ENCODE measurements around the gene CAMSAP2.

The CAMSAP2 gene

GRCh38 chr1:200861937-200862647 is 123.4 kb downstream of the CAMSAP2 start:
- TF ChIP-seq, protein P1, sequence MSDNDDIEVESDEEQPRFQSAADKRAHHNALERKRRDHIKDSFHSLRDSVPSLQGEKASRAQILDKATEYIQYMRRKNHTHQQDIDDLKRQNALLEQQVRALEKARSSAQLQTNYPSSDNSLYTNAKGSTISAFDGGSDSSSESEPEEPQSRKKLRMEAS (IDR thresholded peaks at IDR 0.05; ENCODE audit: low read depth, low read length): peak; percentile 75
- TF ChIP-seq MYC (IDR thresholded peaks at IDR 0.05; ENCODE audit: low read depth, low read length) (peak; percentile 40; the same call in 1 of the 2 replicates), POLR2A (IDR thresholded peaks at IDR 0.05; ENCODE audit: extremely low read depth, insufficient read length) (no peak)
- TF ChIP-seq, protein P2, sequence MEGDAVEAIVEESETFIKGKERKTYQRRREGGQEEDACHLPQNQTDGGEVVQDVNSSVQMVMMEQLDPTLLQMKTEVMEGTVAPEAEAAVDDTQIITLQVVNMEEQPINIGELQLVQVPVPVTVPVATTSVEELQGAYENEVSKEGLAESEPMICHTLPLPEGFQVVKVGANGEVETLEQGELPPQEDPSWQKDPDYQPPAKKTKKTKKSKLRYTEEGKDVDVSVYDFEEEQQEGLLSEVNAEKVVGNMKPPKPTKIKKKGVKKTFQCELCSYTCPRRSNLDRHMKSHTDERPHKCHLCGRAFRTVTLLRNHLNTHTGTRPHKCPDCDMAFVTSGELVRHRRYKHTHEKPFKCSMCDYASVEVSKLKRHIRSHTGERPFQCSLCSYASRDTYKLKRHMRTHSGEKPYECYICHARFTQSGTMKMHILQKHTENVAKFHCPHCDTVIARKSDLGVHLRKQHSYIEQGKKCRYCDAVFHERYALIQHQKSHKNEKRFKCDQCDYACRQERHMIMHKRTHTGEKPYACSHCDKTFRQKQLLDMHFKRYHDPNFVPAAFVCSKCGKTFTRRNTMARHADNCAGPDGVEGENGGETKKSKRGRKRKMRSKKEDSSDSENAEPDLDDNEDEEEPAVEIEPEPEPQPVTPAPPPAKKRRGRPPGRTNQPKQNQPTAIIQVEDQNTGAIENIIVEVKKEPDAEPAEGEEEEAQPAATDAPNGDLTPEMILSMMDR (IDR thresholded peaks at IDR 0.05; ENCODE audit: low read depth, low read length): no peak
- peak; percentile 34 for DNase-seq (ENCODE audit: low read depth)
- H3K4me3 ChIP-seq (ENCODE audit: low read depth, low read length): no peak overlapping the region

DNA sequence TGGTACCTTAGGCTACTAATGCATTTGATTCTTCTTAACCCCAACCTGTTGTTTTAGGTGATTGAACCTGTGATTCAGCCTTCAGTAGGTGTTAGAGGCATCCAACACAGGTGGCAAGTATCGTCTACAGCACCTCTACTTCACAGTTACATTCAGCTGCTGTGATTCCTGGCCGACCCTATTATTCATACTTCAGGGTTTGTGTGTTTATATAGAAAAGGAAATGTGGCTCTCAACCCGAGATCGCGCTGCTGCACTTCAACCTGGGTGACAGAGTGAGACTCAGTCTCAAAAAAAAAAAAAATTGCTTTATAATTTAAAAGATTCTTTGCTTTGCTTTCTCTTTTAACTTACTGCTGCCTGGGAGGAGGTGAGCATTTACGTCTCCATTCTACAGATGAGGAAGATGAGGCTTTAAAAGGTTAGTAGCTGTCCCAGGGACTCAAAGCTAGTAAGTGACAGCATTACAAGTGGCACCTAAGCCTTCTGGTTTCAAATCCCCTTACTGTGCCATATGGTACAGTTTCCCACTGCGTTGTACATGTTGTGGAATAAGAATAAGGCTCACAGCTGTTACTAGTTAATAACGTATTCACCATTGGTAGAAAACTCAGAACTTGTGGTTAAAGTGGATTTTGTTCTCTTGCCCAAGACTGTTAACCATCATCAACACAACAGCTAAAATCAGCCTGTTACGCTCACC is 124.2 kb downstream of the CAMSAP2 start:
- no peak overlapping the region for H3K4me3 ChIP-seq (ENCODE audit: low read depth, low read length)
- DNase-seq (ENCODE audit: low read depth): no peak
- TF ChIP-seq MYC (IDR thresholded peaks at IDR 0.05; ENCODE audit: low read depth, low read length) (no peak), POLR2A (IDR thresholded peaks at IDR 0.05; ENCODE audit: extremely low read depth, insufficient read length) (no peak)
- TF ChIP-seq, protein P2 (IDR thresholded peaks at IDR 0.05; ENCODE audit: low read depth, low read length): no peak
- TF ChIP-seq, protein P1 (IDR thresholded peaks at IDR 0.05; ENCODE audit: low read depth, low read length): no peak

DNA sequence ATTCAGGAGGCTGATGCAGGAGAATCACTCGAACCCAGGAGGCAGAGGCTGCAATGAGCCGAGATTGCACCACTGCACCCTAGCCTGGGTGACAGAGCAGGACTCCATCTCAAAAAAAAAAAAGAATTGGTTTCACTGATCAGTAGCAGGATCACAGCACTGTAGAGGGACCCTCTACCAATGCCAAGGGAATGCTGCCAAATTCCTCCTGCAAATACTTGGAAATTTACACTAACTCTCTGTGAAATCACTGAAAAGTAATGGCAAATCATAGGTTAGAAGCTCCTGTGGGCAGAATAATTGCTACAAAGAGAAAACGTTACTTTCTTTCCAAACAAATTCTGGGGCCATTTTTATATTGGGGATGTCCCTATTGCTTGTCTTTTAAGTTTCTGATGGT is 127.4 kb downstream of the CAMSAP2 start:
- no peak for DNase-seq (ENCODE audit: low read depth)
- TF ChIP-seq, protein P1 (IDR thresholded peaks at IDR 0.05; ENCODE audit: low read depth, low read length): no peak
- TF ChIP-seq POLR2A (IDR thresholded peaks at IDR 0.05; ENCODE audit: extremely low read depth, insufficient read length) (no peak), MYC (IDR thresholded peaks at IDR 0.05; ENCODE audit: low read depth, low read length) (no peak)
- TF ChIP-seq, protein P2 (IDR thresholded peaks at IDR 0.05; ENCODE audit: low read depth, low read length): no peak
- no peak overlapping the region for H3K4me3 ChIP-seq (ENCODE audit: low read depth, low read length)

DNA sequence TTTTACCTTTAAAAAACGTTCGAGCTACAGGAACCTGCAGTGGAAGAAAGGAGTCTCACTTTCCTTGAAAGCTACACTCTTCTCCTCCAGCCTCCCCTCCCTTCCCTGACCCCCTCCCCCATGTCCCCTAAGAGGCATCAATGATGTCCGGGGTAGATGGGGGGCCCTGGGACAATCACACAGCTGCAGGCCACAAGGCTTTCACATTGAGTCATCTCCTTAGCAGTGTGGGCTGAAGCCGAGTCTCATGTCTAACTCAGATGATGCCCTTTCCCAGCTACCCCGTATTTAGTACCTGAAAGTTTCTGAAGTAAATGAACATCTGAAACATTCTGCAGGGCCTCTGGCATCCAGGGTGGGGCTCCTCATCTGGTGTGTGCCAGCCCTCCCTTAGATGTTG is 127.8 kb downstream of the CAMSAP2 start:
- no peak overlapping the region for H3K4me3 ChIP-seq (ENCODE audit: low read depth, low read length)
- TF ChIP-seq, protein P1 (IDR thresholded peaks at IDR 0.05; ENCODE audit: low read depth, low read length): no peak
- TF ChIP-seq, protein P2 (IDR thresholded peaks at IDR 0.05; ENCODE audit: low read depth, low read length): no peak
- TF ChIP-seq POLR2A (IDR thresholded peaks at IDR 0.05; ENCODE audit: extremely low read depth, insufficient read length) (no peak), MYC (IDR thresholded peaks at IDR 0.05; ENCODE audit: low read depth, low read length) (no peak)
- DNase-seq (ENCODE audit: low read depth): no peak

DNA sequence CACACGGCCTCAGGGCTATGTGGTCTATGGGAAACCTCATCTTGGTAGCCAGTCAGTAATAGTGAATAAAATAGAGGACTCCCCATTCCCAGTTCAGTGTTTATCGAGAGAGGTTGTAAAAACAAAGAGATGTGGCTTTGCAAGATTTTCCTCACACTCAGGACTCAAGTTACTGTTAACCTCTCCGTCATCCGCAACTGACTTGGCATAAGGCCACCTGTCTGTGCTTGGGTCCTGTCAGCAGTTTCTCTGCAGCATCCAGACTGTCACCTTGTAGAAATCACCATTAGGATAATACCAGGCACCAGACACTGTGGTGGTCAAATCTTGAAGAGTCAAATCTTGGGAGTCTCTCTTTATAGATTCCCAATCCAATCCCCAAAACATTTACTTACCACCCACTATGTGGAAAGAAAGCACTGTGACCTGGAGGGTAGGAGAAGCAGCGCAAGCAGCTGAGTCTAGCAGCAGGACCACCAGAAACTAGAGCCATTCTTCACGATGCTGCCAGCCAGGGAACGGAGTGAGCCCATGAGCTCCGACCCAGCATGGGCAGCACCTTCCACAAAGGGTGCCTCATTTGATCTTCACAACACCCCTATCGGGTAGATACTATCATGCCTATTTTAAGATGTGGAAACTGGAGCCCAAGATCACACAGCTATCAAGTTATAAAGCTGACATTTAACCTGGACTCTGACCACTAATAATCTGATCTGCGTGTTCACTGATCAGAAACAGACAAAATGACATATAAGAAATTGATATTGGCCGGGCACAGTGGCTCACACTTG is 128.5 kb downstream of the CAMSAP2 start:
- no peak for DNase-seq (ENCODE audit: low read depth)
- TF ChIP-seq MYC (IDR thresholded peaks at IDR 0.05; ENCODE audit: low read depth, low read length) (no peak), POLR2A (IDR thresholded peaks at IDR 0.05; ENCODE audit: extremely low read depth, insufficient read length) (no peak)
- TF ChIP-seq, protein P2 (IDR thresholded peaks at IDR 0.05; ENCODE audit: low read depth, low read length): no peak
- TF ChIP-seq, protein P1 (IDR thresholded peaks at IDR 0.05; ENCODE audit: low read depth, low read length): no peak
- no peak overlapping the region for H3K4me3 ChIP-seq (ENCODE audit: low read depth, low read length)
